IMR-90 (cell line): ENCODE measurements around the gene B4GALT1. TPM values are rescaled to one million over a fixed set of nuclear protein-coding genes. Genes with fewer than 3 reads are reported as not detected.

Experiments
- ATAC-seq: fragments of 200-7000 bp; cut with Tn5 transposase; 2 replicates; pipeline ENCODE4 v1.9.1; 2020; ENCODE audit warnings: low read depth, mild to moderate bottlenecking, moderate library complexity
- BruUV-seq: library from RNA; stranded (reverse); fragments of 400-500 nt; replicated peaks from 2 replicates; lab custom pipeline; 2021; lab: Mats Ljungman, UMichigan
- CTCF ChIA-PET: fragments of 300-600 bp; formaldehyde crosslinking; extraction: SDS; loops from one replicate; lab custom pipeline; 2021; ENCODE audit warnings: antibody characterized with exemption; lab: Yijun Ruan, JAX
- POLR2A ChIA-PET: fragments of 300-600 bp; sonication (Branson Sonifier 250); formaldehyde crosslinking; loops from one replicate; lab custom pipeline; 2022; ENCODE audit warnings: antibody characterized with exemption; ENCODE audit not compliant: unreplicated experiment; lab: Charles Lee
- DNase-seq: peaks from one replicate; pipeline ENCODE4 v3.0.0; 2013
- H2AFZ ChIP-seq: replicated peaks from 2 replicates; pipeline ENCODE3; 2013; ENCODE audit warnings: low read length, mild to moderate bottlenecking; ENCODE audit not compliant: poor library complexity
- H2AK5ac ChIP-seq: 2 replicates; pipeline ENCODE4 v1.6.1; 2013; ENCODE audit warnings: low read depth, low read length, inconsistent platforms
- H2AK9ac ChIP-seq: replicated peaks from 2 replicates; pipeline ENCODE3; 2013; ENCODE audit warnings: mild to moderate bottlenecking, low read depth, low read length, moderate library complexity; ENCODE audit not compliant: poor library complexity
- H2BK120ac ChIP-seq: 2 replicates; pipeline ENCODE4 v1.6.1; 2013; ENCODE audit warnings: low read depth, low read length, inconsistent platforms
- H2BK15ac ChIP-seq: 3 replicates; pipeline ENCODE4 v1.6.1; 2013; ENCODE audit warnings: low read depth, low read length, inconsistent platforms
- H2BK20ac ChIP-seq: 2 replicates; pipeline ENCODE4 v1.6.1; 2013; ENCODE audit warnings: low read depth, mild to moderate bottlenecking, inconsistent platforms, low read length, moderate library complexity
- H2BK5ac ChIP-seq: 2 replicates; pipeline ENCODE4 v1.6.1; 2013; ENCODE audit warnings: mild to moderate bottlenecking, low read depth, low read length, inconsistent platforms; ENCODE audit not compliant: poor library complexity, severe bottlenecking
- H3K14ac ChIP-seq: replicated peaks from 2 replicates; pipeline ENCODE4 v1.6.1; 2013; ENCODE audit warnings: low read depth, low read length, inconsistent platforms
- H3K18ac ChIP-seq: 2 replicates; pipeline ENCODE4 v1.6.1; 2013; ENCODE audit warnings: low read depth, low read length, control low read depth
- H3K23ac ChIP-seq: 2 replicates; pipeline ENCODE4 v1.6.1; 2013; ENCODE audit warnings: low read depth, low read length, inconsistent platforms
- H3K27ac ChIP-seq: 2 replicates; pipeline ENCODE4 v1.5.1; 2013; ENCODE audit warnings: mild to moderate bottlenecking, control low read depth, low read length; ENCODE audit not compliant: insufficient read depth
- H3K27me3 ChIP-seq: 2 replicates; pipeline ENCODE4 v1.6.1; 2013; ENCODE audit warnings: low read length; ENCODE audit not compliant: control insufficient read depth, insufficient read depth
- H3K36me3 ChIP-seq: 2 replicates; pipeline ENCODE4 v1.6.1; 2013; ENCODE audit warnings: low read length, mixed read lengths; ENCODE audit not compliant: control insufficient read depth, insufficient read depth
- H3K4ac ChIP-seq: 2 replicates; pipeline ENCODE4 v1.6.1; 2013; ENCODE audit warnings: low read depth, low read length, inconsistent platforms
- H3K4me1 ChIP-seq: 2 replicates; pipeline ENCODE4 v1.6.1; 2013; ENCODE audit warnings: low read length, mixed read lengths; ENCODE audit not compliant: control insufficient read depth, insufficient read depth
- H3K4me2 ChIP-seq: 2 replicates; pipeline ENCODE4 v1.6.1; 2013; ENCODE audit warnings: low read depth, mild to moderate bottlenecking, control low read depth, low read length, moderate library complexity
- H3K4me3 ChIP-seq: 2 replicates; pipeline ENCODE4 v1.5.1; 2013; ENCODE audit warnings: low read depth, mild to moderate bottlenecking, control low read depth, low read length, moderate library complexity; ENCODE audit not compliant: insufficient read depth
- H3K56ac ChIP-seq: 2 replicates; pipeline ENCODE4 v1.6.1; 2013; ENCODE audit warnings: low read length, inconsistent platforms; ENCODE audit not compliant: insufficient read depth; ENCODE audit errors: extremely low read depth
- H3K79me1 ChIP-seq, 2 experiments: 2 replicates each; pipeline ENCODE4 v1.6.1; 2013; ENCODE audit warnings: low read length in 2 of 2, inconsistent platforms in 1 of 2, low read depth in 1 of 2
- H3K9ac ChIP-seq: 2 replicates; pipeline ENCODE4 v1.6.1; 2013; ENCODE audit warnings: low read depth, low read length, control low read depth
- H3K9me1 ChIP-seq: 2 replicates; pipeline ENCODE4 v1.6.1; 2013; ENCODE audit warnings: low read length, inconsistent platforms; ENCODE audit not compliant: insufficient read depth
- H3K9me3 ChIP-seq: 2 replicates; pipeline ENCODE4 v1.6.1; 2013; ENCODE audit warnings: low read length; ENCODE audit not compliant: control insufficient read depth, insufficient read depth
- H4K20me1 ChIP-seq: 2 replicates; pipeline ENCODE4 v1.6.1; 2013; ENCODE audit warnings: low read length, inconsistent platforms; ENCODE audit not compliant: insufficient read depth
- H4K5ac ChIP-seq: 2 replicates; pipeline ENCODE4 v1.6.1; 2013; ENCODE audit warnings: mild to moderate bottlenecking, low read depth, low read length, control low read depth
- H4K8ac ChIP-seq, 2 experiments: 2 replicates each; pipeline ENCODE4 v1.6.1; 2013; ENCODE audit warnings: low read depth in 2 of 2, low read length in 2 of 2, control low read depth in 1 of 2, inconsistent platforms in 1 of 2
- H4K91ac ChIP-seq: 2 replicates; pipeline ENCODE4 v1.6.1; 2013; ENCODE audit warnings: low read depth, low read length, inconsistent platforms; ENCODE audit not compliant: insufficient read depth
- CHD1 ChIP-seq: IDR thresholded peaks from 2 replicates; pipeline ENCODE4 v1.6.1; 2012; ENCODE audit warnings: low read depth, low read length, improper control_type of control experiment
- NFE2L2 ChIP-seq: fragments of 150-350 bp; IDR thresholded peaks from 2 replicates; pipeline ENCODE4 v1.6.1; 2016; ENCODE audit warnings: low read depth, mild to moderate bottlenecking, low read length
- RAD21 ChIP-seq: IDR thresholded peaks from 2 replicates; pipeline ENCODE4 v1.6.1; 2012; ENCODE audit warnings: low read length, improper control_type of control experiment
- RFX5 ChIP-seq: IDR thresholded peaks from 2 replicates; pipeline ENCODE4 v1.8.0; 2012; ENCODE audit warnings: low read depth, mild to moderate bottlenecking, low read length, moderate library complexity
- WGBS, 2 experiments: methylation state at CpG; one replicate each; pipeline versions ENCODE4 v1.1.5 to v1.1.7; 2013; ENCODE audit warnings: missing lambda C conversion rate in 2 of 2; ENCODE audit not compliant: insufficient read length in 1 of 2; ENCODE audit errors: extremely low coverage in 2 of 2; 5-methylcytosine and 5-hydroxymethylcytosine counted together
- dilution Hi-C: fragments of 300-500 bp; cut with HindIII; formaldehyde crosslinking; loops from one replicate; pipeline ENCODE4 v1.14.3; 2018; ENCODE audit warnings: low sequenced_read_pairs; ENCODE audit not compliant: unreplicated experiment
- in situ Hi-C: fragments of 300-500 bp; cut with MboI; formaldehyde crosslinking; loops from 3 replicates; pipeline ENCODE4 v1.14.3; 2019; ENCODE audit warnings: low sequenced_read_pairs, inconsistent platforms, mixed read lengths
- intact Hi-C: fragments of 100-400 bp; cut with micrococcal nuclease; formaldehyde crosslinking; loops from 2 replicates; pipeline ENCODE4 v1.10.0; 2022
- polyA plus RNA-seq, 3 experiments: library from polyadenylated mRNA; depleted of rRNA; stranded (reverse); fragments of >200 nt; gene quantifications; 2 replicates each; pipeline ENCODE4 v1.2.3, GENCODE V29; 2012; ENCODE audit warnings: low replicate concordance in 1 of 3
- total RNA-seq: library from RNA; depleted of rRNA; stranded (reverse); fragments of >200 nt; gene quantifications from 2 replicates; pipeline ENCODE4 v1.2.3, GENCODE V29; 2012

Gene B4GALT1
- total and polyA plus RNA-seq, 2 of the 4 experiments (the other 2 are of a cell fraction) = 8.8 to 37.8 TPM

DNA sequence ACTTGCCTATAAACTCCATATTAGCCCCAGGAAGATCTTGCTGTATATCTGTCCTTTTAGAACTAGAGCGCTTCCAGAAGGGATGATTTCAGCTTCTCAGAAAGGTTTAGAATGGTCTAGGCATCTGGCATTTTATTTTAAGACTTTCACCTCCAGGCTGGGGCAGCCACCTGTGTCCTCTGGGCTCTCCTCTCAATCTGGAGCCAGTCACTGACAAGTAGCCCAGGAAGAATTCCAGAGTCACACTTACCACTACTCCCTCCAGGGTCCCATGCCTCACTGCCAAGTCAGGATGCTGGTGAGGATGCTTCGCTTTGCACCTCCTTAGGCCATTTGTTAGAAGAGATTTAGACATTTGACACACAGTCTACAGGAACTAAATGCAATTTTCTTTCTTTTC lies 20.8 kb downstream of the B4GALT1 start:
- H4K20me1 ChIP-seq = peaks cover 44% of the 10 kb centered on the region
- H3K56ac ChIP-seq = no peak overlapping the region
- H3K79me1 ChIP-seq = peaks cover 30 to 80% of the 10 kb centered on the region in 2 experiments
- H3K27ac ChIP-seq = no peak overlapping the region
- no peak overlapping the region for H3K18ac ChIP-seq
- no peak overlapping the region for H2BK5ac ChIP-seq
- H2BK15ac ChIP-seq = no peak overlapping the region
- no peak overlapping the region for H3K4me2 ChIP-seq
- peaks cover 28% of the 10 kb centered on the region for H3K9me1 ChIP-seq
- H2AK5ac ChIP-seq = no peak overlapping the region
- no peak overlapping the region for H4K91ac ChIP-seq
- H3K4ac ChIP-seq = no peak overlapping the region
- H3K9ac ChIP-seq = no peak overlapping the region
- dilution Hi-C loops = no loop called here
- DNase-seq (no peak), ATAC-seq (no peak)
- no peak overlapping the region for H3K14ac ChIP-seq
- ChIA-PET CTCF (interaction anchor here (0.7 kb wide), 1 partner anchor 710 kb away, joined by 3 read pairs; no protein-coding TSS in a partner anchor), POLR2A (no interaction called here)
- H3K36me3 ChIP-seq = no peaks in the 10 kb centered on the region
- intact Hi-C loops = no loop called here
- TF ChIP-seq NFE2L2 (no peak), RFX5 (no peak), RAD21 (no peak), CHD1 (no peak)
- H3K4me3 ChIP-seq = no peak overlapping the region
- no peak overlapping the region for H2AK9ac ChIP-seq
- in situ Hi-C loops = no loop called here
- H2AFZ ChIP-seq = no peak overlapping the region
- H2BK20ac ChIP-seq = no peak overlapping the region
- H3K9me3 ChIP-seq = no peaks in the 10 kb centered on the region
- no peak overlapping the region for H4K8ac ChIP-seq
- H3K4me1 ChIP-seq = peaks cover 15% of the 10 kb centered on the region
- H3K27me3 ChIP-seq = no peaks in the 10 kb centered on the region
- no TSS peak for BruUV-seq
- no CpG with 5 or more reads among the region's 2 CpGs for WGBS, 2 experiments
- no peak overlapping the region for H3K23ac ChIP-seq
- no peak overlapping the region for H4K5ac ChIP-seq
- H2BK120ac ChIP-seq = no peak overlapping the region
